NT2/D1 (cell line): ENCODE data around the gene ADGRL3.
"Not testable (repeated sequence)": the region's sequence is repeated elsewhere in the genome, so short reads cannot be mapped to it uniquely, and the experiment has no call there.

Experiments
- SUZ12 ChIP-seq: IDR thresholded peaks from 2 replicates; pipeline ENCODE4 v1.6.1; 2011; ENCODE audit not compliant: insufficient read length, insufficient read depth; ENCODE audit errors: extremely low read depth
- YY1 ChIP-seq: IDR thresholded peaks from 2 replicates; pipeline ENCODE4 v1.6.1; 2011; ENCODE audit not compliant: insufficient read length, insufficient read depth

DNA sequence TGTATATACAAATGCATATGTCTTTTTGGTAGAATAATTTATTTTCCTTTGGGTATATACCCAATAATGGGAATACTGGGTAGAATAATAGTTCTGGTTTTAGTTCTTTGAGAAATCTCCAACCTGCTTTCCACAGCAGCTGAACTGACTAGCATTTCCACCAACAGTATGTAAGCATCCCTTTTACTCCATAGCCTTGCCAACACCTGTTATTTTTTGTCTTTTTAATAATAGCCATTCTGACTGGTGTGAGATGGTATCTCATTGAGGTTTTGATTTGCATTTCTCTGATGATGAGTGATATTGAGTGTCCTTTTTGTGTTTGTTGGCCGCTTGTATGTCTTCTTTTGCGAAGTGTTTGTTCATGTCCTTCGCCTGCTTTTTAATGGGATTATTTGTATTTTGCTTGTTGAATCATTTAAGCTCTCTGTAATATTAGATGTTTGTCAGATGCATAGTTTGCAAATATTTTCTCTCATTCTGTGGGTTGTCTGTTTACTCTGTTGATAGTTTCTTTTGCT lies 309.7 kb downstream of the ADGRL3 start:
- not testable (repeated sequence) for TF ChIP-seq YY1, SUZ12
